Caco-2 (cell line): ENCODE measurements around the gene SLC24A1. TPM values are rescaled to one million over a fixed set of nuclear protein-coding genes. Genes with fewer than 3 reads are reported as not detected.

Source experiments
- BruUV-seq: library from RNA; stranded (reverse); fragments of 400-500 nt; replicated peaks from 2 replicates; lab custom pipeline; 2021; lab: Mats Ljungman, UMichigan
- CTCF ChIA-PET: fragments of 300-600 bp; sonication (Branson Sonifier 250); formaldehyde crosslinking; loops from one replicate; lab custom pipeline; 2022; ENCODE audit warnings: antibody characterized with exemption; lab: Charles Lee
- POLR2A ChIA-PET: fragments of 300-600 bp; sonication (Branson Sonifier 250); formaldehyde crosslinking; loops from one replicate; lab custom pipeline; 2022; ENCODE audit warnings: antibody characterized with exemption; lab: Charles Lee
- DNase-seq, 2 experiments: peaks; one replicate each; pipeline versions ENCODE4 v3.0.0 to v3.0.0-alpha.2; 2020 to 2022
- H3K27me3 ChIP-seq: replicated peaks from 2 replicates; pipeline ENCODE4 v1.6.0; 2011; ENCODE audit warnings: low read length; ENCODE audit not compliant: control insufficient read depth, insufficient read depth
- H3K36me3 ChIP-seq: 2 replicates; pipeline ENCODE4 v1.5.1; 2011; ENCODE audit warnings: low read length; ENCODE audit not compliant: control insufficient read depth, insufficient read depth
- H3K4me1 ChIP-seq: fragments of 250-450 bp; sonication (Bioruptor Pico); 2 replicates; pipeline ENCODE4 v1.5.1; 2020; ENCODE audit warnings: mild to moderate bottlenecking
- H3K4me3 ChIP-seq: 2 replicates; pipeline ENCODE4 v1.5.1; 2011; ENCODE audit warnings: low read depth, mild to moderate bottlenecking, control low read depth, low read length
- H3K9me3 ChIP-seq: fragments of 250-450 bp; sonication (Bioruptor Pico); 2 replicates; pipeline ENCODE4 v1.5.1; 2020; ENCODE audit warnings: mild to moderate bottlenecking, moderate library complexity
- H3K27ac Mint-ChIP-seq: one replicate; pipeline ENCODE4 v1.8.0; 2022; ENCODE audit warnings: mixed read lengths; ENCODE audit not compliant: unreplicated experiment
- H3K27me3 Mint-ChIP-seq: one replicate; pipeline ENCODE4 v1.8.0; 2022; ENCODE audit warnings: mixed read lengths; ENCODE audit not compliant: insufficient read depth, unreplicated experiment
- H3K36me3 Mint-ChIP-seq: one replicate; pipeline ENCODE4 v1.8.0; 2022; ENCODE audit warnings: mild to moderate bottlenecking, mixed read lengths; ENCODE audit not compliant: insufficient read depth, unreplicated experiment
- H3K4me1 Mint-ChIP-seq: one replicate; pipeline ENCODE4 v1.8.0; 2022; ENCODE audit warnings: low read depth, mixed read lengths; ENCODE audit not compliant: unreplicated experiment
- H3K4me3 Mint-ChIP-seq: one replicate; pipeline ENCODE4 v1.8.0; 2022; ENCODE audit warnings: mild to moderate bottlenecking, moderate library complexity, mixed read lengths; ENCODE audit not compliant: unreplicated experiment
- H3K9me3 Mint-ChIP-seq: one replicate; pipeline ENCODE4 v1.8.0; 2022; ENCODE audit warnings: mixed read lengths; ENCODE audit not compliant: unreplicated experiment
- intact Hi-C: fragments of 100-400 bp; cut with micrococcal nuclease; formaldehyde crosslinking; loops from one replicate; pipeline ENCODE4 v1.10.0; 2022; ENCODE audit not compliant: unreplicated experiment
- total RNA-seq: library from RNA; stranded (reverse); gene quantifications from 2 replicates; pipeline ENCODE4 v1.2.3, GENCODE V29; 2022
- TF ChIP-seq, protein P1 (sequence below), 2 experiments: fragments of 200-600 bp in 1 of 2; IDR thresholded peaks; 1 replicate in 1 of 2; 2 replicates in 1 of 2; pipeline versions ENCODE4 v1.5.1 to v1.8.0; 2011 to 2022; ENCODE audit warnings: antibody characterized with exemption in 1 of 2, control low read depth in 1 of 2, inconsistent platforms in 1 of 2, low read depth in 1 of 2, low read length in 1 of 2, mild to moderate bottlenecking in 1 of 2, moderate library complexity in 1 of 2; ENCODE audit not compliant: insufficient read depth in 1 of 2, severe bottlenecking in 1 of 2, unreplicated experiment in 1 of 2

The SLC24A1 gene
- total RNA-seq, 1 experiment from 2014 or later: 8.7 TPM

DNA sequence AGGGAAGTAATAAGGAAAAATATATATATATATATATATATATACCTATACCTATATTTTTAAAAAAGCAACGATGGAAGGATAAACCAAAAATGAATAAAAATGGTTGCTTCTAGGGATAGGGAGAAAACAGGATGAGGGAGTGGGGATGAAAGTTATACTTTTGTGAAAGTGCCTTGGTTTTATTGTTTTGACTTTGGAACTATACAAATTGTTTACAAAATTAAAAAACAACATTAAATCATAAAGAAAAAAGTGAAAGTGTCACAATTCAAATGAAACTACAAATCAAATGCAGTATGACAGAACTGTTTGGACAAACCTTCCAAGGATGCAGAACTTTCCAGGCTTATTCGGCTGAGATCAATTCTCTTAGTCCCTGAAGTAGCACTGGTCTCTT, 54.4 kb downstream of the SLC24A1 start:
- intact Hi-C loops: no loop called here

DNA sequence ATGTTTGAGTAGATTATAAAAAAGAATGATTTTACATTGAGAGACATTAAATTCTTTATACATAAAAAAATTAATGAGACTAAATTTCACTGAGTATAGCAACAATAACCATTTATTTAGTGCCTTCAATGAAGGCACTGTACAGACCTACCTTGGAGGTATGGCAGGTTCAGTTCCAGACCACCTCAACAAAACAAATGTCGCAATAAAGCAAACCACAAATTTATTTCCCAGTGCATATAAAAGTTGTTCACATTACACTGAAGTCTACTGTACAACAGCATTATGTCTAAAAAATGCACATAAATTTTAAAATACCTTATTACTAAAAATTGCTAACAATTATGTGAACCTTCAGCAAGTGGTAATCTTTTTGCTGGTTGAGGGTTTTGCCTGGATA, 58.8 kb downstream of the SLC24A1 start:
- ChIA-PET CTCF (no interaction called here), POLR2A (no interaction called here)
- H3K4me1 Mint-ChIP-seq: no peaks in the 10 kb centered on the region
- Histone ChIP-seq H3K36me3 (no peaks in the 10 kb centered on the region), H3K4me1 (no peaks in the 10 kb centered on the region), H3K27me3 (no peaks in the 10 kb centered on the region), H3K9me3 (no peaks in the 10 kb centered on the region), H3K4me3 (no peak overlapping the region)
- no peak overlapping the region for H3K27ac Mint-ChIP-seq
- intact Hi-C loops: no loop called here
- DNase-seq: no peak
- H3K27me3 Mint-ChIP-seq: no peaks in the 10 kb centered on the region
- no TSS peak for BruUV-seq
- no peaks in the 10 kb centered on the region for H3K9me3 Mint-ChIP-seq
- TF ChIP-seq, protein P1, sequence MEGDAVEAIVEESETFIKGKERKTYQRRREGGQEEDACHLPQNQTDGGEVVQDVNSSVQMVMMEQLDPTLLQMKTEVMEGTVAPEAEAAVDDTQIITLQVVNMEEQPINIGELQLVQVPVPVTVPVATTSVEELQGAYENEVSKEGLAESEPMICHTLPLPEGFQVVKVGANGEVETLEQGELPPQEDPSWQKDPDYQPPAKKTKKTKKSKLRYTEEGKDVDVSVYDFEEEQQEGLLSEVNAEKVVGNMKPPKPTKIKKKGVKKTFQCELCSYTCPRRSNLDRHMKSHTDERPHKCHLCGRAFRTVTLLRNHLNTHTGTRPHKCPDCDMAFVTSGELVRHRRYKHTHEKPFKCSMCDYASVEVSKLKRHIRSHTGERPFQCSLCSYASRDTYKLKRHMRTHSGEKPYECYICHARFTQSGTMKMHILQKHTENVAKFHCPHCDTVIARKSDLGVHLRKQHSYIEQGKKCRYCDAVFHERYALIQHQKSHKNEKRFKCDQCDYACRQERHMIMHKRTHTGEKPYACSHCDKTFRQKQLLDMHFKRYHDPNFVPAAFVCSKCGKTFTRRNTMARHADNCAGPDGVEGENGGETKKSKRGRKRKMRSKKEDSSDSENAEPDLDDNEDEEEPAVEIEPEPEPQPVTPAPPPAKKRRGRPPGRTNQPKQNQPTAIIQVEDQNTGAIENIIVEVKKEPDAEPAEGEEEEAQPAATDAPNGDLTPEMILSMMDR (IDR thresholded peaks at IDR 0.05; ENCODE audit: insufficient read depth in 1 of 2, low read depth in 1 of 2, low read length in 1 of 2, severe bottlenecking in 1 of 2, unreplicated experiment in 1 of 2): no peak
- H3K4me3 Mint-ChIP-seq: no peak overlapping the region
- H3K36me3 Mint-ChIP-seq: peaks cover 5% of the 10 kb centered on the region

More for the DNA sequence above, 54.4 kb downstream of the SLC24A1 start:
- no peaks in the 10 kb centered on the region for H3K36me3 ChIP-seq
- ChIA-PET POLR2A (no interaction called here), CTCF (no interaction called here)
- no peaks in the 10 kb centered on the region for H3K27me3 Mint-ChIP-seq
- no peaks in the 10 kb centered on the region for H3K4me1 ChIP-seq
- DNase-seq: no peak
- no peak overlapping the region for H3K4me3 Mint-ChIP-seq
- TF ChIP-seq, protein P1 (IDR thresholded peaks at IDR 0.05; ENCODE audit: insufficient read depth in 1 of 2, low read depth in 1 of 2, low read length in 1 of 2, severe bottlenecking in 1 of 2, unreplicated experiment in 1 of 2): no peak
- H3K9me3 ChIP-seq: no peaks in the 10 kb centered on the region
- H3K27ac Mint-ChIP-seq: no peak overlapping the region
- H3K9me3 Mint-ChIP-seq: no peaks in the 10 kb centered on the region
- H3K4me1 Mint-ChIP-seq: no peaks in the 10 kb centered on the region
- H3K27me3 ChIP-seq: no peaks in the 10 kb centered on the region
- H3K36me3 Mint-ChIP-seq: peaks cover 3% of the 10 kb centered on the region
- no peak overlapping the region for H3K4me3 ChIP-seq
- BruUV-seq: no TSS peak

DNA sequence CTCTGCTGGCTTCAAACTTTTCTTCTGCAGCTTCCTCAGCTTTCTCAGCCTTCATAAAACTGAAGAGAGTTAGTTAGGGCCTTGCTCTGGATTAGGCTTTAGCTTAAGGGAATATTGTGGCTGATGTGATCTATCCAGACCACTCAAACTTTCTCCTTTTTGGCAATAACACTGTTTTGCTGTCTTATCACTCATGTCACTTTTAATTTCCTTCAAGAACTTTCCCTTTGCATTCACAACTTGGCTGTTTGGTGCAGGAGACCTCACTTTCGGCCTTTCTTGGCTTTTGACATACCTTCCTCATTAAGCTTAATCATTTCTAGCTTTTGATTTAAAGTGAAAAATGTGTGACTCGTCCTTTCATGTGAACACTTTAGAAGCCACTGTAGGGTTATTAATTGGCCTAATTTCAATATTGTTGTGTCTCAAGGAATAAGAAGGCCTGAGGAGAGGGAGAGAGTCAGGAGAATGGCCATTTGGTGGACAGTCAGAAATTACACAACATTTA, 60.7 kb downstream of the SLC24A1 start:
- BruUV-seq: no TSS peak
- Histone ChIP-seq H3K36me3 (no peaks in the 10 kb centered on the region), H3K9me3 (no peaks in the 10 kb centered on the region), H3K4me3 (no peak overlapping the region), H3K27me3 (no peaks in the 10 kb centered on the region), H3K4me1 (no peaks in the 10 kb centered on the region)
- no peaks in the 10 kb centered on the region for H3K9me3 Mint-ChIP-seq
- TF ChIP-seq, protein P1 (IDR thresholded peaks at IDR 0.05; ENCODE audit: insufficient read depth in 1 of 2, low read depth in 1 of 2, low read length in 1 of 2, severe bottlenecking in 1 of 2, unreplicated experiment in 1 of 2): no peak
- peaks cover 5% of the 10 kb centered on the region for H3K36me3 Mint-ChIP-seq
- intact Hi-C loops: no loop called here
- H3K27ac Mint-ChIP-seq: no peak overlapping the region
- H3K27me3 Mint-ChIP-seq: no peaks in the 10 kb centered on the region
- ChIA-PET CTCF (no interaction called here), POLR2A (no interaction called here)
- H3K4me1 Mint-ChIP-seq: no peaks in the 10 kb centered on the region
- no peak overlapping the region for H3K4me3 Mint-ChIP-seq
- no peak for DNase-seq
